Dermis blood vessel endothelial cell (primary cell): ENCODE measurements around the gene ZFAND3. TPM values are rescaled to one million over a fixed set of nuclear protein-coding genes. Genes with fewer than 3 reads are reported as not detected.

Source experiments
- DNase-seq: peaks from one replicate; pipeline ENCODE4 v3.0.0; 2010
- total RNA-seq: library from RNA; depleted of rRNA; stranded (reverse); fragments of >200 nt; gene quantifications from 2 replicates; pipeline ENCODE4 v1.2.3, GENCODE V29; 2014

The ZFAND3 gene
- total RNA-seq, 1 donor from 2014 or later: 16.7 TPM

DNA sequence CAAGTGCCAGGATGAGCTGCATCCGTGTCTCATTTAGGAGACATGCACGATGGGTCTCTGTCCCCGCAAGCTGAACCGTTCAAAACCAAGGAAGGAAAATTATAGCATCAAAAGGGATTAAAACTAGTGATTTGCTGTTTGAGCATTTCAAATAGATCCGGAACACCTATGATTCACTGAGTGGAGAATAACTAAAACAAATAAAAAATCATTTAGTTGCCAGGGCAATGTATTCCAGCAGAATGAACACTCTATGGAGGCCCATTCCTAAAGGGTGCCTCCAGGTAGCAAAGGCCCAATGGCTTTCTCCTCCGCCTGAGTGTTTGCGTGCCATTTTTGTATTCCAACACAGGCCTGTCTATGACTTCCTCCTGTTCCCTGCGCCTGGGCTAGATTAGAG is 354.8 kb downstream of the ZFAND3 start:
- DNase-seq: no peak

GRCh38 chr6:38174806-38175495 is 355.4 kb downstream of the ZFAND3 start:
- DNase-seq: no peak

- DNase-seq: no peak
Measured at GRCh38 chr6:38175786-38176185, 356.3 kb downstream of the ZFAND3 start.

GRCh38 chr6:38176797-38177751 is 357.5 kb downstream of the ZFAND3 start:
- DNase-seq: no peak

DNA sequence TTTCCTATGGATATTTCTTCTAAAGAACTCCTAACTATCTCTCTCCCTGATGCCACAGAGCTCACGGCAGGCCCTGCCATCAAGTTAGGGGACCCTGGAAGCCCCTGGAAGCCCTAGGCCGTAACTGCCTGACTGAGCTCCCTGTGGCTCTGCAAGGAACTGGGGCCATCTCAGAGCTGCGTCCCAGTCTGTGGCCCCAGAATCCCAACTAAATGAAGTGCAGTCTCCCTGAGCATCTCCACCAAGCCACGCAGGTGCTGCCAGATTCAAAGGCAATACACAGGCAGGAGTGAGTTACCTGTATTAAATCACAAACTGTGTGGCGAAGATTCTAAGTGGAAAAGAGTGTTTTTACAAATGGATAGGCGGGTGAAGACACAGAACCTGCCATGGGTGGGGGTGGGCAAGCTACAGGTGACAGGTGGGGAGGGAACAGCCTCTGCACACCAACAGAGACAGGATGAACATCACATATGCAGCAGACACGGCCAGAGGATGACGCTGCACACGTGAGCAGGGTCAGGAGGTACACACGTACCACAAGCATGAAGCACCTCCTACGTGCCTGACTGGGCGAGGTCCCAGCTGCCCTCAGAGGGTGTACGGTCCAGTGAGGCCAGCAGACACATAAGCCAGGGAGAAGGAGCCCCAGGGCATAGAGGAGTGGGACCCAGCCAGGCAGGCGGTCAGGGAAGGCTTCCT is 358.5 kb downstream of the ZFAND3 start:
- DNase-seq: no peak

DNA sequence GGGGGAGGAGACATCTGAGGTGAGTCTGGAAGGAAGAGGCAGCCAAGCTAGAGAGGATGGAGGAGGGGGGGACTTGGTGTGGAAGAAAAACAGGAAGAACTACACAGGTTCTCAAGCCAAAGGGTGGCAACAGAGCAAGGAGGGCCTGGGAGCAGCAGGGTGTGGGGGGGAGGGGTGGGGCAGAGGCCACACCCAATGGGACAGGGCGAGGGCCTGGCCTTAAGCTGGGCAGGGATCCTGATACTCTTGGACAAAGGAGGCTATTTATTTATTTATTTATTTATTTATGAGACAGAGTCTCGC is 359.0 kb downstream of the ZFAND3 start:
- DNase-seq: no peak

DNA sequence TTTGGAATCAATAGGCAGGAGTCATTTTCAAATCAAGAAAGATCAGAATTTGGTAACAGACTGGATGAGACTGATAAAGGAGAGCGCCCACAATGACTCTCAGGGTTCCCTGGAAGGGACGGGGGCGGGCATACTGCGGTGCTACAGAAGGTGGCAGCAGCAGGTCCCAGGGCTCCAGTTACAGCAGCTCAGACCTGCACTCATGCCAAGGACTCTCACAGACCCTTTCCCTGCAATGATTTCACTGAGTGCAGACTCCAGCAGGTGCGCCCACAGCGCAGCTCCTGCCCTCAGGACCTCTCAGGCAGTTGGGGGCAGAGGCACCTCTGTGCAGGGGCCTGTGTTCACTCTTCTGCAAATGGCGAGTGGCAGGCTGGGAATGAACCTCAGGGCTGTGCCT is 359.8 kb downstream of the ZFAND3 start:
- DNase-seq: no peak

DNA sequence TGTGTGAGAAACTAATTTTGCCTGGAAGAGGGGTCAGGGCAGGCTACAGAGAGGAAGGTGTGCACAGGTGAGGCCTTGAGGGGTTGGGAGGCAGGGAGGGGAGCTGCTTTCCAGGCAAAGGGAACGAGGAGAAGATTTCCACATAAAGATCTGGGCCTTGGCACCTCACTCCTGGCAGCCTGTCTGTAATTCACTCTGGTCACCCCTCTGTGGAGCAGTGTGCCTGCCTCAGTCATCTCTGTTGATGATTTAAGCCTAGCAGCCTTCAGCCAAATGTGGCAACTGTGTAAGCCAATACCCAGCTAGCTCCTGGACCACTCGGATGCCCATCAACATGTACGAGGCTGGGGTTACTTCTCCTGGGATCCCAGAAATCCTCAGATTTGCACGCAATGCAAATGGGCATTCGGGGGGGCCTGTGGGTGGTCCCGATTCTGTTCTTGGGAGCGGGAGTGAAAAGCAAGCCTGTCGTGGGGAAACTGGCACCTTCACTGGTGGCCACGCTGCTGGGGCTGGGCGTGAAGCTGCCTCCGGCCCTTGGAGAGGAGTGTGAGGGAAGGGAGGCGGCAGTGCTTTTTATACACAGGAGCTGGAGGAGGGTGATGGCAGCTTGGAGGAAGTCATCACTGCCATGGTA is 360.4 kb downstream of the ZFAND3 start:
- no peak for DNase-seq

DNA sequence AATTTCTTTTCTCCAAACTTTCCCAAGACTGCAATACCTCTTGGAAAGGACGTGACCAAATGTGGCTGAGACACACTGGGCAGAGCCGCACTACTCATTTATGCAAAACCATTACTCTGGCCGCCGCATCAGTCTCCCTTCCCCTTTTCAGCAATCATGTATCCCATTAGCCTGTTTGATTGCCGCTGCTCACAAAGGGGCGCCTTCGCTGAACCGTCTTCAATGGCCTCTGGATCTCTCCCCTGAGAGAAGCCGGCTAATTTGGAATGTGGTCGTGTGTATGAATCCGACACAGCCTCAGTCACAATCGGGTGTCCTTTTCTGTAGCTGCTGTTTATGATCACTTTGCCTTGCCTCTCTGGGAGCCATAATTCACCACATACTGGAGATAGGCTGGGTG is 361.1 kb downstream of the ZFAND3 start:
- no peak for DNase-seq

DNA sequence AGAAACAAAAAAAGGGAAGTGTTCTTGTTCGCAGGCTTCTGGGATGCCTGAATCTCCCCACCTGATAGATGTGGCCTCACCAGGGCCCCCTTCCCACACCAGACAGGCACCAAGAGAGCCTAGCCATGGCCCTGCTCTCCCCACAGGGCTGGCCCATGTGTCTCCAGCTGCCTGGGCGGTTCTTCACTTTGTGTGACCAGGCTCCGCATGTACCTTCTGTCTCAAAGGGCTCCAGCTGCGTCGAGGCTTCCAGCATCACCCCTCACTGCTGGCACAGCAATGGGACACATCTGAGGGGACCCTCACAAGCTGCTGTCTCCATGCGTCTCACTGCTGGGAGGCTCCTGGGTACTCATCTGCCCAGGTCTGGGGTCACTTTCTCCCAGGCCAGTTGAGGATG is 362.9 kb downstream of the ZFAND3 start:
- no peak for DNase-seq

- no peak for DNase-seq
Measured at GRCh38 chr6:38183856-38184584, 364.5 kb downstream of the ZFAND3 start.

DNA sequence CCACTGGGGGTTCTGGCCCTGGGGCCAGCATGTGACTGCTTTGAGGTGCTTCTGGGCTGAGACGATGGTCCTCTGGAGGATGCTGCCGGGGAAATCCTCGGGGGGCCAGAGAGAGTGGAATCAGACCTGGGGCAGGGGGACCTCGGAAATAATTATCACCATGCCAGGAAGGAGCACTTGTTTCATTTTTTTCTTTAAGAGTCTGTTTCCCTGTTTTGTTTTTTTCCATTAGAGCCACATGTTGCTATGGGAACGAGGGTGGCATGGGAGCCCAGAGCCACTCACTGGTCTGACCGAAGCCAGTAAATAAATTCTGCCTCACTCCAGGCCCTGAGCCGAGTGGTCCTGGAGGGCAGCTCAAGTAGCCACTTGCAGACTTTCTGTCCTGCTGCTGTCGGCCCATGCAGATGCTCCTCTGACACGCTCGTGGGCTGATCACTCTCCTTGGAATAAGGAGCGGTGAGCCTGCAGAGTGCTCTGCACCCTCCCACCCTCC is 365.1 kb downstream of the ZFAND3 start:
- no peak for DNase-seq

DNA sequence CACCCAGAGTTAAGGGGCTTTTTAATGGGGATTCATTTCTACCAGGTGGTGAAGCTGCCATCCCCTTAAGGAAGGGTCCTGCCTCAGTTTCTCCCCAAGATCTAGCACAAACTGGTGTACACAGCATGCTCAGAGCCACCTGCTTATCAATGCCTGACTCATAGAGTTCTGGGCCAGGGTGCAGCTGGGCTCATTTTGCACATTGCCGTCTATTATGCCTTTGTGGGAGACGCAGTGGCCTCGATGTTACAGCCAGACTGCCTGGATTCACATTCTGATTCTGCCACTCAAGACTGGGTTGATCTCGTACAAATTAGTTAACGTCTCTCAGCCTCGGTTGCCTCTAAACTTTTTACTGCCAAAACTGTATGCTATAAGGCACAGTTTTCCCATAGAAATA is 365.7 kb downstream of the ZFAND3 start:
- DNase-seq: no peak

DNA sequence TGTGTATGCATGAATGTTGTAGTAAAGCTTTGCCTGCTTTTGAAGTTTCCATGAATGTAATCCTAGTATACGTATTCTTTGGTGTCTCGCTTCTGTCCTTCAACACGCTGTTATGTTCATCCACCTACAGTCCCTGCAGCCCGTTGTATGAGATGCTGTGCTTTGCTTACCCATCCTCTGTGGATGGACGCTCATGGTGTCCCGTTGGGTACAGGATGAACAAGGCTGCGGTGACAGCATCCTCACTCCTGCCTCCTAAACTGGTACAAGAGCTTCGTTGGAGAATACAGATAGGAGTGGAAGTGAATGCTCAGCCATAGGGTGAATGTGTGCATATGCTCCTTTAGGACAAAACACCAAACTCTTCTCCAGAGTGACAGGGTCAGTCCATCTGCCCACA is 366.2 kb downstream of the ZFAND3 start:
- DNase-seq: no peak

- DNase-seq: no peak
Measured at GRCh38 chr6:38187325-38187724, 367.8 kb downstream of the ZFAND3 start.

DNA sequence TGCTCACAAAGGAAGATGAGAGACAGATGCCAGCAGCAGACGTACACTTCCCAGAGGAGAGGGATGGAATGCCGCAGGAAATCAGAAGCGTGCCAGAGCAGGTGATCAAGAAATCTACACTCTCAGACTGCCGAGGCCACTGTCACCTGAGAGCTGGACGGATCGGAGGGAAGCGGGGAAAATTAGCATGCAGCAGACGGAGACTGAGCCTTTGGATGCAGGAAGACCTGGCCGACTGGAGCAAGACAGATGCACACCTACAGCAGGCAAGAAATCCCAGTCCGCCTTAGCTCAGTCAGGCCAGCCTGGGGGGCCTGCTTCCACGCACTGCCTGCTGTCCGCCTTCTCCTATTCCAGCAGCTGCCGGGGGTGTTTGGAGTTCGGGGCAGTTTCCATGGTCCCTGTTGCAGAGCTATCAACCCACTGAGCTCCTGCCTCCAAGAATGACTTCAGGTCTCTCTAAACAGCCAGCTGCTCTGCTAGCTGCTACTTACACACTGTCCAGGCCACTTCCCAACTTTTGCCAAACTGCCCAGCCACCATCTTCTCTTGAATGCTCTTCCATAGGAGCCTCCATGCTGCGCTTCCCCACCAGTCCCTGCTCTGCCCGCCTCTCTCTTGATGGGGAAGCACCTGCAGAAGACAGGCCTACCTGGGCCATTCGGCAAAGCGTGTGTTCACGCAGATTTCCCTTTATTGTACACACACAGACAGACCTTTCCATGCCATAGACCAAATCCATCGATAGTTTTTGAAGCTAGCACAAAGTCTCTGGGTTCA is 368.5 kb downstream of the ZFAND3 start:
- no peak for DNase-seq

DNA sequence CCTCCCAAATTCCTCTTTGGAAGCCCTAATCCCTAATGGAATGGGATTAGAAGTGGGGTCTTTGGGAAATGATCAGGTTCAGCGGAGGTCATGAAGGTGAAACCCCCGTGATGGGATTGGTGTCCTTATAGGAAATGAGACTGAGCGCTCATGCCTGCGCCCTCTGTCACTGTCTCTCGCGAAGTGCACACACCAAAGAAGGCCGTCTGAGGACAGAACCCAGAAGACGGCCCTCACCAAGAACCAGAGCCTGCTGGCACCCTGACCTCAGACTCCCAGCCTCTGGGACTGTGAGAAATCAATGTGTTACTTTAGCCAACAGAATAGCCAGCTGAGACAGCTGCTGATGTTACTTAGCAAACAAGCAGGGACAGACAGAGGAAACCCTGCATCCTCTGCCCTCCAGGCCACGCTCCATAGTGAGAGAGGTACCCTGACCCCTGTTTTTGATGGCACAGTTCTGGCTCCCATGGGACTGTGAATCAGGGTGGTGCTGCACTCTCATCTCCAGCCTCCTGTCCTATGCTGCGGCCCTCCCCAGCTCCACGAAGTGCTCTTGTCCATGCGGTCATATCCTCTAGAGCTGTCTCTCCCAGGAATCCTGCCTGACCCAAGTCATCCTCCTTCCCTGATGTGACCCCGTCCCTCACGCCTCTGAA is 369.3 kb downstream of the ZFAND3 start:
- DNase-seq: no peak

DNA sequence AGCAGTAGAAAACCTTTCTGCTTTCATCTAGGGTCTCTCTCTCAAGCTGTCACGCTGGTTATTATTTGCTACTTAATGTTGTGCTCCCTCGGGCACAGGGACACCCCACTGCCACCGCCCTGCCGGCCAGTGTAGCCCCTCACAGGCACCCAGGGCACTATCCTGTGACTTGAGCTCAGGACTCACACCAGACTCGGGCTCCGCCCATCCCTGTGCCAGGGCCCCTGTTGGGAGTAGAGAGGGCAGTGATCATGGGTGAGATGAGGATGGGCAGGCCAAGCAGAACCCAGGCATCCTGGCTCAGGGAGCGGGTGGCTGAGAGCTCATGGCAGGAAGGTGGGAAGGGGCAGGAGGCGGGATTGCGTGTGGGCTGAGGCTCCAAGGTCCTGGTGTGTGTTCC is 371.9 kb downstream of the ZFAND3 start:
- DNase-seq: no peak

- no peak for DNase-seq
Measured at GRCh38 chr6:38192011-38192410, 372.5 kb downstream of the ZFAND3 start.

- DNase-seq: no peak
Measured at GRCh38 chr6:38192487-38192886, 373.0 kb downstream of the ZFAND3 start.

- DNase-seq: no peak
Measured at GRCh38 chr6:38193051-38193450, 373.5 kb downstream of the ZFAND3 start.
